ENCODE results near the gene GJD3.

DNA sequence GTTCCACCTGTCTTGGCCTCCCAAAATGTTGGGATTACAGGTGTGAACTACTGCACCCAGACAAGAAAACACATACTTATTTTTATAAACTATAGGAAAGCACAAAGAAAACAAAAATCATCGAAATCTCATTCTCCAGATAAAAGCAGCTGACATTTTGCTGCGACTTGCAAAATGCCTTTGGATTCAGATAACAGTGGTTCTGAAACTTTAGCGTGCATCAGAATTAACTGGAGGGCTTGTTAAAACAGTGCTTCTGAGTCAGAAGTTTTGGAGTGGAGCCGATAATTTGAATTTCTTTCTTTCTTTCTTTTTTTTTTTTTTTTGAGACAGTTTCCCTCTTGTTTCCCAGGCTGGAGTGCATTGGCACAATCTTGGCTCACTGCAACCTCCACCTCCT is 17.7 kb upstream of the GJD3 start:
- TF ChIP-seq, protein P1, sequence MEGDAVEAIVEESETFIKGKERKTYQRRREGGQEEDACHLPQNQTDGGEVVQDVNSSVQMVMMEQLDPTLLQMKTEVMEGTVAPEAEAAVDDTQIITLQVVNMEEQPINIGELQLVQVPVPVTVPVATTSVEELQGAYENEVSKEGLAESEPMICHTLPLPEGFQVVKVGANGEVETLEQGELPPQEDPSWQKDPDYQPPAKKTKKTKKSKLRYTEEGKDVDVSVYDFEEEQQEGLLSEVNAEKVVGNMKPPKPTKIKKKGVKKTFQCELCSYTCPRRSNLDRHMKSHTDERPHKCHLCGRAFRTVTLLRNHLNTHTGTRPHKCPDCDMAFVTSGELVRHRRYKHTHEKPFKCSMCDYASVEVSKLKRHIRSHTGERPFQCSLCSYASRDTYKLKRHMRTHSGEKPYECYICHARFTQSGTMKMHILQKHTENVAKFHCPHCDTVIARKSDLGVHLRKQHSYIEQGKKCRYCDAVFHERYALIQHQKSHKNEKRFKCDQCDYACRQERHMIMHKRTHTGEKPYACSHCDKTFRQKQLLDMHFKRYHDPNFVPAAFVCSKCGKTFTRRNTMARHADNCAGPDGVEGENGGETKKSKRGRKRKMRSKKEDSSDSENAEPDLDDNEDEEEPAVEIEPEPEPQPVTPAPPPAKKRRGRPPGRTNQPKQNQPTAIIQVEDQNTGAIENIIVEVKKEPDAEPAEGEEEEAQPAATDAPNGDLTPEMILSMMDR (conservative IDR thresholded peaks at IDR 0.05; ENCODE audit: low read depth in 2 of 2) = no peak
- TF ChIP-seq ZNF114 (CRISPR knock-in tag; IDR thresholded peaks at IDR 0.05) = no peak
- no peak for TF ChIP-seq POLR2AphosphoS5 (IDR thresholded peaks at IDR 0.05; ENCODE audit: low read depth)
- no peak for TF ChIP-seq EZH2phosphoT487 (IDR thresholded peaks at IDR 0.05; ENCODE audit: unreplicated experiment)
- TF ChIP-seq CREB1 (CRISPR knock-in tag; IDR thresholded peaks at IDR 0.05; ENCODE audit: low read depth) = no peak
- TF ChIP-seq ZNF331 (CRISPR knock-in tag; IDR thresholded peaks at IDR 0.05; ENCODE audit: low read depth) = no peak
- TF ChIP-seq EZH2 (IDR thresholded peaks at IDR 0.05; ENCODE audit: low read depth, unreplicated experiment) = no peak
- TF ChIP-seq JUNB (IDR thresholded peaks at IDR 0.05; ENCODE audit: unreplicated experiment) = no peak
- TF ChIP-seq, protein P2, sequence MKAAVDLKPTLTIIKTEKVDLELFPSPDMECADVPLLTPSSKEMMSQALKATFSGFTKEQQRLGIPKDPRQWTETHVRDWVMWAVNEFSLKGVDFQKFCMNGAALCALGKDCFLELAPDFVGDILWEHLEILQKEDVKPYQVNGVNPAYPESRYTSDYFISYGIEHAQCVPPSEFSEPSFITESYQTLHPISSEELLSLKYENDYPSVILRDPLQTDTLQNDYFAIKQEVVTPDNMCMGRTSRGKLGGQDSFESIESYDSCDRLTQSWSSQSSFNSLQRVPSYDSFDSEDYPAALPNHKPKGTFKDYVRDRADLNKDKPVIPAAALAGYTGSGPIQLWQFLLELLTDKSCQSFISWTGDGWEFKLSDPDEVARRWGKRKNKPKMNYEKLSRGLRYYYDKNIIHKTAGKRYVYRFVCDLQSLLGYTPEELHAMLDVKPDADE (IDR thresholded peaks at IDR 0.05) = no peak
- no peak for TF ChIP-seq STAT1 (IDR thresholded peaks at IDR 0.05; ENCODE audit: unreplicated experiment)

Data from GM23338 (cell line).